GM18907 (cell line): Measurements from ENCODE around the gene TBC1D2B.
A peak's percentile ranks its signal among the peaks of the same experiment; 100 is the strongest.

Experiments used
- ATAC-seq: cut with Tn5 transposase; IDR thresholded peaks from one replicate; pipeline ENCODE4 v1.9.1; 2021; ENCODE audit warnings: mild to moderate bottlenecking, moderate library complexity; ENCODE audit not compliant: unreplicated experiment

Gene TBC1D2B

GRCh38 chr15:78075490-78076230, 1.9 kb downstream of the TBC1D2B start:
- ATAC-seq = no peak

GRCh38 chr15:78073046-78073787, 4.3 kb downstream of the TBC1D2B start:
- ATAC-seq = no peak

GRCh38 chr15:78072080-78072892, 5.2 kb downstream of the TBC1D2B start:
- ATAC-seq = no peak

- ATAC-seq = no peak
Observed at GRCh38 chr15:78071383-78071782, 6.1 kb downstream of the TBC1D2B start.

- ATAC-seq = no peak
Observed at GRCh38 chr15:78070049-78070700, 7.3 kb downstream of the TBC1D2B start.

GRCh38 chr15:78069462-78070029, 8.0 kb downstream of the TBC1D2B start:
- no peak for ATAC-seq

- ATAC-seq = peak; percentile 21
Observed at GRCh38 chr15:78069052-78069414, 8.5 kb downstream of the TBC1D2B start.

- ATAC-seq = no peak
Observed at GRCh38 chr15:78067328-78068228, 9.9 kb downstream of the TBC1D2B start.

GRCh38 chr15:78065973-78066946, 11.3 kb downstream of the TBC1D2B start:
- peak; percentile 47 for ATAC-seq

- ATAC-seq = no peak
Observed at GRCh38 chr15:78065284-78065872, 12.1 kb downstream of the TBC1D2B start.

- ATAC-seq = no peak
Observed at GRCh38 chr15:78064544-78064943, 13.0 kb downstream of the TBC1D2B start.

- ATAC-seq = no peak
Observed at GRCh38 chr15:78063970-78064385, 13.5 kb downstream of the TBC1D2B start.

GRCh38 chr15:78063217-78063616, 14.3 kb downstream of the TBC1D2B start:
- no peak for ATAC-seq

GRCh38 chr15:78061963-78062427, 15.5 kb downstream of the TBC1D2B start:
- no peak for ATAC-seq

- ATAC-seq = no peak
Observed at GRCh38 chr15:78060232-78060631, 17.3 kb downstream of the TBC1D2B start.

- no peak for ATAC-seq
Observed at GRCh38 chr15:78059110-78059839, 18.2 kb downstream of the TBC1D2B start.

- no peak for ATAC-seq
Observed at GRCh38 chr15:78058401-78058935, 19.0 kb downstream of the TBC1D2B start.
